GM21529 (cell line): ENCODE measurements around the gene AZI2.

Experiments
- ATAC-seq: cut with Tn5 transposase; IDR thresholded peaks from one replicate; pipeline ENCODE4 v1.9.1; 2021; ENCODE audit not compliant: unreplicated experiment

AZI2 gene, protein sequence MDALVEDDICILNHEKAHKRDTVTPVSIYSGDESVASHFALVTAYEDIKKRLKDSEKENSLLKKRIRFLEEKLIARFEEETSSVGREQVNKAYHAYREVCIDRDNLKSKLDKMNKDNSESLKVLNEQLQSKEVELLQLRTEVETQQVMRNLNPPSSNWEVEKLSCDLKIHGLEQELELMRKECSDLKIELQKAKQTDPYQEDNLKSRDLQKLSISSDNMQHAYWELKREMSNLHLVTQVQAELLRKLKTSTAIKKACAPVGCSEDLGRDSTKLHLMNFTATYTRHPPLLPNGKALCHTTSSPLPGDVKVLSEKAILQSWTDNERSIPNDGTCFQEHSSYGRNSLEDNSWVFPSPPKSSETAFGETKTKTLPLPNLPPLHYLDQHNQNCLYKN

GRCh38 chr3:28348629-28349468, at the start of gene AZI2, which contains the start of gene ZCWPW2:
AZI2 (minus strand) TSS chr3:28348824; CDS start chr3:28340617, 8,207 bp downstream.
ZCWPW2 (plus strand) TSS chr3:28348721; CDS start chr3:28413069, 64,348 bp downstream.
- ATAC-seq = peak; percentile 88

DNA sequence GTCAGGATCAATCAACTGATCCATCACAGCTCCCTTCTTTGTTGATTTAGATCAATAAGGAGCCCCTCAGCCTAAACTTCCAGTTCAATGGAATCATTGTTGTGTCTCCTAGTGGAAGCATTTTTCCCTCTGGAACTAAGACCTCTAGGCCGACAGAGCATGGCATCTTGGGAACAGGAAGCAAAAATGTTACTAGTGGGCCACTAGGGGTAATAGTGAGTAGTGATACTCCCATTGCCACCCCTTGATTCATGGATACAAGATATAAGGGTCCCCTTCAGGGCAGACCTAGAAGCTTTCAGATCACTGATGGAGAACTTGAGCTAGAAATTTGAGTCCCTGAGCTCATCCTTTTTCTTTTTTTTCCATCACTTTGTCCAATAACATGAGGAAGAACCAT, 40.4 kb upstream of the AZI2 start:
- no peak for ATAC-seq

- ATAC-seq = no peak
Measured at GRCh38 chr3:28386049-28386448, 37.4 kb upstream of the AZI2 start.

- no peak for ATAC-seq
Measured at GRCh38 chr3:28376424-28376823, 27.8 kb upstream of the AZI2 start.

DNA sequence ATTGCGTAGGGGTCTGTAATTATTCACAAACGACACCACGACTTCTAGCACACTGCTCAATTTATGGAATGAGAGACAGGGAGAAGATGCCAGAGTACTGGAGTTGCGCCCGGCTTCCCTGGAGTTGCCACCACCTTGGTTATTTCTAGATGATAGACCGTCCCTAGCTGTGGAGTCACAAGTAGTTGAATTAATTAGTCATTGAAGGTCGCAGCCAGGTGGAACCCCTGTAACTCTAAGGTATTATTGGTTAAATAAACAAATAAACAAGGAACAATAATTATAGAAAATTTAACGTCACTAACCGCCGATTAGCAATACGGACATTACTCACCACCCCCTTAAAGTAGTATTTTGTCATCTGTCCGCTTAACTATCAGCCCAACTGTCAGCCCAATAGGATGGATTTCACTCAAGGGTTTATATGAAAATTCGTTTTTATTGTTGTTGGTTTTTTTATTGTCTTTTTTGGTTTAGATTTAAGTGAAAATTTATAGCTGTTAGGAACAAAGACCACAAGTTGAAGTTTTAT, 911 bp upstream of the AZI2 start:
- ATAC-seq = no peak

- ATAC-seq = no peak
Measured at GRCh38 chr3:28348265-28348628, 377 bp downstream of the AZI2 start.

DNA sequence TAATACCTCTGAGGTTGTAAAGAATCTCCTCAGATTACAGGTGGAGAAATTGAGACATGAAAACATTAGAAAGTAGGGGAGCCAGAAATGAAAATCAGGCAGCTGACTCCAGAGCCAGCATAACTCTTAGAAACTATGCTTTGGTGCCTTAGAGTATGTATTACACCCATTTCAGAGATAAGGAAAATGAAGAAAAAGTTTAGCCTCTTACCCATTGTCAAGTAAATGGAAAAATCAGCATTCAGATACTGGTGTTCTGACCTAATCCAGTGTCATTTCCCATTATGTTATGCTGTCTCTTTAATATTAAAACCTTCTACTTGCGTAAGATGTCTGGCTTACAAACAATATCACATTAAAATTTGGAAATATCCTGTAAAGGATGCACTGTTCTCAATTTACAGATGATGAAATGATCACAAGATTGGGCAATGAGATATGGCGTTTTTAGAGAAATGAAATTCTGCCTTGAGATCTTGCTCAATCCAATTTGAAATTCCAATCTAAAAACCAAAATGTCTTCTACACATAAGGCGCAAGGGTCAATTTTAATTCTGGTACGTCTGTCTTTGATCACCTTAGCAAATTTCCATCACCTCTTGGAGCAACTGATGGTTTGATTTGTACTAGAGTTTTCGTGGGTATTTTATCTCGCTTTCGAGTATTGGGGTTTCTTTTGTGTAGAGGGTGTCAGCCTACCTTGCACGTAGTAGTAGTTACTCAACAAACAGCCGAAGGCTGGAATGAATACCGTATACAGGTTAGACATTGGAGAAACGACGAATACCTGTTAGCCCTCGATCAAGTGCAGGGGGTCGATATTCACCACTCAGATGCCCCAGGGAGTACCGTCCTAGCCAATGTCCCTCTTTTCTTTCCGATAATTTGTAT, 1.0 kb downstream of the AZI2 start:
- ATAC-seq = no peak

DNA sequence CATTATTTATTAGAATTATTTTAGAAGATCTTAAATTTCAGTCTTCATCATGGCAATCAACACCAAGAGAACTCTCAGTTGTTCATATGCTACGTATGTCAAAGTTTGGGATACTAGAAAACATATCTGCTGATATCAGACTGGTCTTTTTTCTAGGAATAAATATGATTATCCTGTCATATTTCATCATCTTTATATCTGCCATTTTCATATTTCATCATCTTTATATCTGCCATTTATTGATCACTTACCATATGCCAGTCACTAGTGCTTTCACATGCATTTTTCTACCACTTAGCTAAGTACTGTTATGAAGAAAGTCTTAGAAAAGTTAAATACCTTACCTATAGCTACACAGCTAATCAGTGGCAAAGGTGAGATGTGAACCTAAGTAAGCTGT, 2.9 kb downstream of the AZI2 start:
- ATAC-seq = no peak

DNA sequence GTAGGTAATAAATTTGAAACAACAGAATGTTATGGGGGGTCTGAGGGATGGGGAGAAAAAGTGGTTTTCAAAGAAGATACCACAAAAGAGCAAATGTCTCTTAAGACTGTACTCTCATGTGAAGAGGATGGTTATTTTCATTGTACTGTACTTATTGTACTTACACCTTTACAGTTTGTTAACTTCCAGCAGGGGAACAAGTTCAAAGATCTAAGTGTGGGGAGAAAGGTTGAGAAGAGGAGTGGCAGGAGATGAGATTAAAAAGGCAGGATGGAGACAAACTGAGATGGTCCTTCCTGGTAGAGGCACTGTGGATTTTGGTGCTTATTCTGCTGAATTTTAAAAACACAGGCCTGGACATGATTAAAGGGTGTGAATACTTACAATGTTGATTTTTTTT, 5.5 kb downstream of the AZI2 start:
- ATAC-seq = no peak

DNA sequence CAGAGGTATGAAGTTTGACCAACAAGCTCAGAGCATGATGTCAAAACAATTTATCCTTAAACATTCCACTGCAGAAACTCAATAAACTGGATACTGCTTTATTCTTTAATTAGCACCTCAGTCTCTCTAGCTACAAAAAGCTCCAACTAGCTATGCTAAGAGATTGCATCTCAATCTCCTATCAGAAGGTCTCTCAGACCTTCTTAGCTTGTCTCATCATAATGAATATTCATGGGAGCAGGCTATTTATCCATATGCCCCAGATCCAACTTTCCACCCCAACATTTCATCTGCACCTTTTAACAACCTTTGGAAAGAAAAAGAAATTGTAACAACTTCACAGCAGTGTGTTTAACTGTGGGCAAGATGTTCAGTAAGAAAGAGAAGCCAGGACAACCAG, 11.4 kb downstream of the AZI2 start:
- no peak for ATAC-seq

DNA sequence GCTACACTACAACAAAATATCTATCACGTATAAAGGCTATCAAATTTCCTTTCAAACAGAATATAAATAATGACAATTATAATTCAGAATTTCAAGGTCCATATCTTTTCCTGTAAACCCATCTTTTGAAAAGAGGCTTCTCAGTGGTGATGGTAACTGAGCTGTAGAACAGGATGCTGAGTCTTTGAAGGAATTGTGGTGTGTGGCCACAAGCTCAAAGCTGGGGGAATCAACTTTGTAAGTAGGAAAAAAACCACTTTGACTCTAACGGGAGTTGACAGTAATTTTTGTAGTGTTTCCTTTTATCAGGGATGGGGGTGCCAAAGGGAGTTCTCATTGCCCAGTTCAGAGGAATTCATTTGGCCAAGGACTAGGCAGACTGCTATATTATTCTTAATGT, 13.4 kb downstream of the AZI2 start:
- ATAC-seq = no peak

DNA sequence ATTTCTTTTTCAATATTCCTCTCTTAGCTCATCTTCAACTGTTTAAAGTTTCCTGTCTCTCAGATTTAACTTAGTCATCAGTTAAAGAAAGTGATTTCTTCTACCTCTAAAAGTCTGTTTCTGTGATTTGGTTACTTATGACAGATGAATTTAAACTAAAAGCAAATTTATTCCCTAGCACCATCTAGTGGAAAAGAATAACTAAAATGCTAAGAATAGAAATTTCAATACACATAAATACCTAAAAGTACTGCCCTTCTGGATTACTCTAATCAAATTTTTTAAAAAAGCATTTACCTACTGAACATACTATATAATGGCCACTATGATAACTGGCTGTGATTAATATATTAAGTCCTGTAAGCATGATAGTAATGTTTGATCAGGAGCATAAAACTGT, 14.1 kb downstream of the AZI2 start:
- no peak for ATAC-seq

GRCh38 chr3:28328188-28329151, 20.2 kb downstream of the AZI2 start:
- ATAC-seq = no peak

- ATAC-seq = peak; percentile 75
Measured at GRCh38 chr3:28326458-28326926, 22.1 kb downstream of the AZI2 start.

GRCh38 chr3:28322464-28322863, 26.2 kb downstream of the AZI2 start:
- ATAC-seq = no peak

DNA sequence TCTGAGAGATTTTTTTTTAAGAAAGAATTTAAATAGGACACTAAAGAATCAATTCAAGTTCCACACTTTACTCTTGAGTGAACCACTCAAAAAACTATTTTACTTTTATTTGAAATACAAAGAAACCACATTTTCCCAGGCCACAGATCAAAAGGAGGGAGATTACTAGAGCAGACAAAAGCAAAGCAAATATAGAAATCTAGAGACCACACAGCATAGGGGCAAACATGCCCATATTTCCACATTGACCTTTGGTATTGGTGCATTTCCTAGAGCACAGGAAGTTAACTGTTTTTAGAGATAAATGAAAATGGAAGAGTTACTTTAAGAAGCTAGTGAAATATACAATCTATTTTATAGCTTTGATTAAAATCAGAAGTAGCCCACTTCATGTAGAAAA, 27.6 kb downstream of the AZI2 start:
- no peak for ATAC-seq

DNA sequence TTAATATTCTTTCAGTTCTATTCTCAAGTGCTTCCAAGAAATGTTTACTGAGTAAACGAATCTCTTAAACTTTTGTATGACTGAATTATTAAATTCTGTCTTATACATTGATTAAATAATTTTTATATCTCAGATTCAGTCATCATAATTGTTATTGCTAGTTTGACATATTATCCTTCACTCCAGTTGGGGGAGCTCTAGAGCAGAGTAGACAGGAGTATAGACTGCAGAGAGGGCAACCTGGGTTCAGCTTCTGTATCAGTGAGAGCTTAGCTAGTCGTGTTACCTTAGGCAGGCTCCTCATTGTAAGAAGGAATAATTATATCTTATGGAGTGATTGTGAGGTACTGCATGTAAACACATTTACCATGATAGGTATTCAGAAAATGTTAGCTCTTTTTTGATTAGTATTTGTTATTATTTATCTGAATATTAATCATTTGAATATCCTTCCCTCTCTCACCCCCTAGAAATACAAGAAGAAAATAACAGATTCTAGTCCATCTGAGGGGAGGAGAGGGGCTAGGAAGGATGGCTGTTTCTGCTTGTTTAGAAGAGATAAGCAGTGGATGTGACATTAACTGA, 31.1 kb downstream of the AZI2 start:
- ATAC-seq = peak; percentile 90

- ATAC-seq = no peak
Measured at GRCh38 chr3:28316226-28316625, 32.4 kb downstream of the AZI2 start.

DNA sequence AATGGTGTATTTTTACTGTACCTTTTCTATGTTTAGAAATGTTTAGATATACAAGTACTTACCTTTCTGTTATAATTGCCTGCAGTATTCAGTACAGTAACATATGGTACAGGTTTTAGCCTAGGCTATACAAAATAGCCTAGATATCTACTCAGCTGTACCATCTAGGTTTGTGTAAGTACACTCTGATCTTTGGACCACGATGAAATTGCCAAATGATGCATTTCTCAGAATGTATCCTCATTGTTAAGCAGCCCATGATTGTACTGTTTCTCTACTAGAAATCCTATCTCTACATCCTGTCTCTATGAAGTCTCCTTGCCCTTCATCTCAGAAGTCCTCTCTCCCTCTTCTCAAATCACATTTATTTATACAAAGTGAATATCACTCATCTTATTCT, 32.9 kb downstream of the AZI2 start:
- no peak for ATAC-seq
